GM19455 (cell line): ENCODE data around the gene BRMS1.

ENCODE experiments used
- ATAC-seq: cut with Tn5 transposase; IDR thresholded peaks from one replicate; pipeline ENCODE4 v1.9.1; 2021; ENCODE audit not compliant: unreplicated experiment

The BRMS1 gene

GRCh38 chr11:66287889-66288670, 56.8 kb downstream of the BRMS1 start:
- ATAC-seq = no peak
